ENCODE results near the gene SMG1.

Gene SMG1

DNA sequence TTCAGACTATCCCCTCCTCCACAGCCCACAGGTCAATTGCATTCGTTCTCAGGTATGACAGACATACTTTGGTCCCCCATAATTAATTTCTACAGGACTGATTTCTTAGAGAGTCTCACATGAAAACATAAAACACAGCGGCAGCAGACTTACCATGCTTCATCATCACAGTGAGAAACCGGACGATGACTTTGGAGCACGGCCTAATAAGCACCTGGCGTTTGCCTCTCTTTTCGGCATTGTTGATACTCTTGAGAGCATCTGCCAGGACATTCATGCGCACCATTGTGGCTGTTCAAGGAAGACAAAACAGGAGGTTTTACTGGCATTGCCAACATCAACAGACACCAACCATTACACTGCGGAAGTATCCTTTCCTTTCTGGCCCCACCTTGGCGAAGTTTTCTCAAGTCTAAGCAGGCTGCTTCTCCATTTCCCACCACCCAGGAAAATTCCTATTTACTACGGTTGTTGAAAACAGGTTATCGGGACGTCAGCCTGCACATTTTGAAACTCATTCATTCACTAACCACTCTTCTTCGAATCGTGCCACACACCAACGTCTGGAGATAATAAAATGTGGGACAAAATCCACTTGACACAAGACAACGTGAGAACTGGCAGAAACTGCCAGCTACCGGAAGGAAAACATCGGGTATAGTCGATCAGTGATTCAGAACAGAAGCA lies 137.2 kb downstream of the SMG1 start:
- peak overlapping the region; percentile 91 for H3K4me3 ChIP-seq (ENCODE audit: insufficient read depth, low read length, poor library complexity, severe bottlenecking)
- no peak for TF ChIP-seq EZH2phosphoT487 (conservative IDR thresholded peaks at IDR 0.05; ENCODE audit: low read length)
- TF ChIP-seq, protein P1, sequence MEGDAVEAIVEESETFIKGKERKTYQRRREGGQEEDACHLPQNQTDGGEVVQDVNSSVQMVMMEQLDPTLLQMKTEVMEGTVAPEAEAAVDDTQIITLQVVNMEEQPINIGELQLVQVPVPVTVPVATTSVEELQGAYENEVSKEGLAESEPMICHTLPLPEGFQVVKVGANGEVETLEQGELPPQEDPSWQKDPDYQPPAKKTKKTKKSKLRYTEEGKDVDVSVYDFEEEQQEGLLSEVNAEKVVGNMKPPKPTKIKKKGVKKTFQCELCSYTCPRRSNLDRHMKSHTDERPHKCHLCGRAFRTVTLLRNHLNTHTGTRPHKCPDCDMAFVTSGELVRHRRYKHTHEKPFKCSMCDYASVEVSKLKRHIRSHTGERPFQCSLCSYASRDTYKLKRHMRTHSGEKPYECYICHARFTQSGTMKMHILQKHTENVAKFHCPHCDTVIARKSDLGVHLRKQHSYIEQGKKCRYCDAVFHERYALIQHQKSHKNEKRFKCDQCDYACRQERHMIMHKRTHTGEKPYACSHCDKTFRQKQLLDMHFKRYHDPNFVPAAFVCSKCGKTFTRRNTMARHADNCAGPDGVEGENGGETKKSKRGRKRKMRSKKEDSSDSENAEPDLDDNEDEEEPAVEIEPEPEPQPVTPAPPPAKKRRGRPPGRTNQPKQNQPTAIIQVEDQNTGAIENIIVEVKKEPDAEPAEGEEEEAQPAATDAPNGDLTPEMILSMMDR (IDR thresholded peaks at IDR 0.05; ENCODE audit: insufficient read depth, low read length, poor library complexity, severe bottlenecking): no peak
- peaks cover 52% of the 10 kb centered on the region for H4K20me1 ChIP-seq (ENCODE audit: low read depth, low read length)
- H3K36me3 ChIP-seq (ENCODE audit: low read length): peaks cover 52% of the 10 kb centered on the region
- H2AFZ ChIP-seq (ENCODE audit: low read depth, low read length, severe bottlenecking): no peak overlapping the region
- peak overlapping the region; percentile 80 for H3K27ac ChIP-seq (ENCODE audit: low read depth, low read length)
- H3F3A ChIP-seq (ENCODE audit: insufficient read depth): peaks cover 57% of the 10 kb centered on the region
- peaks cover 62% of the 10 kb centered on the region for H3K79me2 ChIP-seq (ENCODE audit: insufficient read depth, low read length)
- H3K9me2 ChIP-seq (replicated peaks; ENCODE audit: insufficient read depth, low read length): no peaks in the 10 kb centered on the region
- peak overlapping the region; percentile 95 for H3K9ac ChIP-seq (ENCODE audit: low read length)
- H3K27me3 ChIP-seq (ENCODE audit: low read length): no peaks in the 10 kb centered on the region
- H3K9me3 ChIP-seq (ENCODE audit: insufficient read depth, low read length): no peaks in the 10 kb centered on the region
- H3K4me2 ChIP-seq (ENCODE audit: low read depth, low read length, poor library complexity, severe bottlenecking): peak overlapping the region; percentile 72

DNA sequence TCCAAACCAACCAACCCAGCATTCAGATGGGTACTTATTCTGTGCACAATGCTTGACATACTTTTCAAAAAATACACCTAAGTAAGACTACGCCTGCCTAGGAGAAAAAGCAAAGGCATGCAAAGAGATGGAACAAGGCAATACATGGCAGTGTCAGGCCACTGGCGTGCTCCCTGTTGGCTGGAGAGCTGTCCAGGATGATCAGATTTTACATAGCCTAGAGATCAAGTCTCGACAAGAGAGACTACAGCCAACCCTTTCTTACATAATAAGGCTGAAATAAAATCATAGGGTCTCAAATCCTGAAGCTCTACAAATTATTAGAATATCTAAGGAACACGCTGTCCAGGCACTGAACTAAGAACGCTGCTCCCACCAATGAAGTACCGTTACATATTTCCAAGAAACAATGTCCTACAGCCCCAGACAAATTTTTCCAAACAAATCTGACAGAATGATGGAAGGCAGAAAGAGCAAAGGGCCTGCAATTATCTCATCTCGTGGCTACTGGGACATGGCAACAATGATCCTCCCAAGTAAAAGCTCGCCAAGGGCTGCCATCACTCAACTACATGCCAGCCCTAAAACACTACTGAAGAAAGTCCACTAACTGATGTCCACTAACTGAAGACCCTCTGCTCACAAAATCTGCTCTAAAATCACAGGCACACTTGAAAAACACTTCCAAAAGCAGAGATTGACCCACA lies 141.1 kb downstream of the SMG1 start:
- no peak overlapping the region for H3K9ac ChIP-seq (ENCODE audit: low read length)
- peak overlapping the region; percentile 6 for H3K4me2 ChIP-seq (ENCODE audit: low read depth, low read length, poor library complexity, severe bottlenecking)
- peaks cover 66% of the 10 kb centered on the region for H4K20me1 ChIP-seq (ENCODE audit: low read depth, low read length)
- H3K9me3 ChIP-seq (ENCODE audit: insufficient read depth, low read length): no peaks in the 10 kb centered on the region
- H3K27me3 ChIP-seq (ENCODE audit: low read length): no peaks in the 10 kb centered on the region
- no peaks in the 10 kb centered on the region for H3K9me2 ChIP-seq (replicated peaks; ENCODE audit: insufficient read depth, low read length)
- H3K36me3 ChIP-seq (ENCODE audit: low read length): peaks cover 55% of the 10 kb centered on the region
- TF ChIP-seq EZH2phosphoT487 (conservative IDR thresholded peaks at IDR 0.05; ENCODE audit: low read length): no peak
- TF ChIP-seq, protein P1 (IDR thresholded peaks at IDR 0.05; ENCODE audit: insufficient read depth, low read length, poor library complexity, severe bottlenecking): no peak
- H3K4me3 ChIP-seq (ENCODE audit: insufficient read depth, low read length, poor library complexity, severe bottlenecking): no peak overlapping the region
- H3K79me2 ChIP-seq (ENCODE audit: insufficient read depth, low read length): peaks cover 78% of the 10 kb centered on the region
- H2AFZ ChIP-seq (ENCODE audit: low read depth, low read length, severe bottlenecking): no peak overlapping the region
- H3F3A ChIP-seq (ENCODE audit: insufficient read depth): peaks cover 48% of the 10 kb centered on the region
- no peak overlapping the region for H3K27ac ChIP-seq (ENCODE audit: low read depth, low read length)

DNA sequence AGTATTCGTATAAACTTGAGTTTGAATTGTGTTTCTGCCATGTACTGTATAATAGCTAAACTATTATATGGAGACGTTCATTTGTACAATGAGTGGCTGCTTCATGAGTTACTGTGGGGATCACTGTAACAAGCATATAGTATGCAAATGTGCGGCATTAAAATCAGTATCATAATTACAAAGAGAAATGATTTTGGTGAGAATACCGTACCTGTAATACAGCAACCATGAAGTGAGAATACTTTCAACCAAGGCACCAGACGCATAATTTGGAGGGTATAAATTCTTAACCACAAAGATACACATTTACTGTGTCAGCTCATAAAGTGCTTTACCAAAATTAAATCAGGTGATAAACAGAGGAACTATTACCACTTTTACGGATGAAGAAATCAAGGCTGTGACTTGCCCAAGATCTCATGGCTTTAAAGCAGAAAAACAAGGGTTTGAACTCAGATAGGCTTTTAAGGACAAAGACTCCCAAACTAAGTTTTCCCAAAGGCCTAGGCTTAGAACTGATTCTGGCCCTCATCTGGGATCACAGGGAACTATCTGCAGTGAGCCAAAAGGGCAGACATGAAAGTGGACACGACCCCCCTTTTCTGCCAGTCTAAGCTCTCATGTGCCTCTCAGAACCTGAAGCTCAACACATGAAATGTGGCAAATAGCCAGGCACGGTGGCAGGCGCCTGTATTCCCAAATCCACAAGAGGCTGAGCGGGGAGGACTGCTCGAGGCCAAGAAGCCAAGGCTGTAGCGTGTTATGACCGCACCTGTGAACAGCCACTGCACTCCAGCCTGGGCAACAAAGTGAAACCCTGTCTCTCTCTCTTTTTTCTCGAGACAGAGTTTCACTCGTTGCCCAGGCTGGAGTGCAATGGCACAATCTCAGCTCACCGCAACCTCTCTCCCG lies 142.5 kb downstream of the SMG1 start:
- peaks cover 64% of the 10 kb centered on the region for H3K79me2 ChIP-seq (ENCODE audit: insufficient read depth, low read length)
- H3K9ac ChIP-seq (ENCODE audit: low read length): no peak overlapping the region
- H3K27me3 ChIP-seq (ENCODE audit: low read length): no peaks in the 10 kb centered on the region
- H3K4me3 ChIP-seq (ENCODE audit: insufficient read depth, low read length, poor library complexity, severe bottlenecking): no peak overlapping the region
- peaks cover 45% of the 10 kb centered on the region for H3K36me3 ChIP-seq (ENCODE audit: low read length)
- H3K27ac ChIP-seq (ENCODE audit: low read depth, low read length): no peak overlapping the region
- H2AFZ ChIP-seq (ENCODE audit: low read depth, low read length, severe bottlenecking): no peak overlapping the region
- no peak for TF ChIP-seq EZH2phosphoT487 (conservative IDR thresholded peaks at IDR 0.05; ENCODE audit: low read length)
- TF ChIP-seq, protein P1 (IDR thresholded peaks at IDR 0.05; ENCODE audit: insufficient read depth, low read length, poor library complexity, severe bottlenecking): no peak
- no peaks in the 10 kb centered on the region for H3K9me3 ChIP-seq (ENCODE audit: insufficient read depth, low read length)
- H3F3A ChIP-seq (ENCODE audit: insufficient read depth): peaks cover 40% of the 10 kb centered on the region; the same call in 1 of the 2 replicates
- H3K4me2 ChIP-seq (ENCODE audit: low read depth, low read length, poor library complexity, severe bottlenecking): no peak overlapping the region
- H3K9me2 ChIP-seq (replicated peaks; ENCODE audit: insufficient read depth, low read length): no peaks in the 10 kb centered on the region
- peaks cover 58% of the 10 kb centered on the region for H4K20me1 ChIP-seq (ENCODE audit: low read depth, low read length)

Data from SU-DHL-6 (cell line).